ENCODE measurements around the gene PYROXD2.

PYROXD2 gene

DNA sequence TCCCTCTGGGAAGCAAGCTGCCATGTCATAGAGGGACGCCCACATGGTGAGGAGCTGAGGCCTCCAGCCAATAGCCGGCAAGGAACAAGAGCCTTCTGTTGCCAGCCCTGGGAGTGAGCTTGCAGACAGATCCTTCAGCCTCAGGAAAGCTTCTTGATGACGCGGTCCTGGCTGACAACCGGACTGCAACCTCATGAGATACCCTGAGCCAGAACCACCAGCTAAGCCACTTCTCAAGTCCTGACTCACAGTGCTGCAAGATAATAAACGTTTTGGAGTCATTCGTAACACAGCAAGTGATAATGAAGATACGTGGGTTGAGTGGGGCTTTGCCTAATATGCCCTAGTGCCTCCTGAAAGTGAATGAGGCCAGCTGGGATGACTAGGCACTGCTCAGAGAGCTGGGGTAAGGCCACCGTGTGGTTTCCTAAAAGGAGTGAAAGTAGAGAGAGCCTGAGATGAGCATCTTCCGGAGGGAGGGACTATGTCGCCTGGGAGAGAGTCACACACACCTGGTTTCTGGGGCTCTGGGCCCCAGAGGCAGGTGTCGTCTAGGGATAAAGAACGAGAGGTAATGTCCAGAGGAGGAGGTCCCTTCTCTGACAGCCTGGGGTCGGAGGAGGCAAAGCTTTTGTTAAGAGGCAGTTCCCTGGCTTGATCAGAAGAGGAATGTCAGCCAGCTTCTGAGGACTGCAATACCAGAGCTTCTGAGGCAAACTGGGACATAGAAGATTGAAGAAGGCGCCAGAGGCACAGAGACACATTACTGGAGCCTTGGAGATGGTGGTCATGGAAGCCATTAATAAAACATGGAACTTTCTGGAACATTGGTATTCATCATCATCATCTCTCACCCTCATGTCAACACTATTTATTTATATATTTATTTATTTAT lies 53.6 kb downstream of the PYROXD2 start:
- DNase-seq, result peak; percentile 88 to 95
- H3K4me1 ChIP-seq, result peaks cover 0 to 6% (median 3%) of the 10 kb centered on the region in 4 donors
- H3K4me3 ChIP-seq, result peak overlapping the region; percentile 6 to 19
- intact Hi-C loops (cut with DNase I; ENCODE audit: low total_unique reads), result no loop called here
- no peaks in the 10 kb centered on the region for H3K9me3 ChIP-seq
- TF ChIP-seq, protein P1, sequence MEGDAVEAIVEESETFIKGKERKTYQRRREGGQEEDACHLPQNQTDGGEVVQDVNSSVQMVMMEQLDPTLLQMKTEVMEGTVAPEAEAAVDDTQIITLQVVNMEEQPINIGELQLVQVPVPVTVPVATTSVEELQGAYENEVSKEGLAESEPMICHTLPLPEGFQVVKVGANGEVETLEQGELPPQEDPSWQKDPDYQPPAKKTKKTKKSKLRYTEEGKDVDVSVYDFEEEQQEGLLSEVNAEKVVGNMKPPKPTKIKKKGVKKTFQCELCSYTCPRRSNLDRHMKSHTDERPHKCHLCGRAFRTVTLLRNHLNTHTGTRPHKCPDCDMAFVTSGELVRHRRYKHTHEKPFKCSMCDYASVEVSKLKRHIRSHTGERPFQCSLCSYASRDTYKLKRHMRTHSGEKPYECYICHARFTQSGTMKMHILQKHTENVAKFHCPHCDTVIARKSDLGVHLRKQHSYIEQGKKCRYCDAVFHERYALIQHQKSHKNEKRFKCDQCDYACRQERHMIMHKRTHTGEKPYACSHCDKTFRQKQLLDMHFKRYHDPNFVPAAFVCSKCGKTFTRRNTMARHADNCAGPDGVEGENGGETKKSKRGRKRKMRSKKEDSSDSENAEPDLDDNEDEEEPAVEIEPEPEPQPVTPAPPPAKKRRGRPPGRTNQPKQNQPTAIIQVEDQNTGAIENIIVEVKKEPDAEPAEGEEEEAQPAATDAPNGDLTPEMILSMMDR (IDR thresholded peaks at IDR 0.05), result no peak
- peak overlapping the region; percentile 61 to 63 for H3K27ac ChIP-seq
- no peaks in the 10 kb centered on the region for H3K36me3 ChIP-seq
- H3K27me3 ChIP-seq, result no peaks in the 10 kb centered on the region

DNA sequence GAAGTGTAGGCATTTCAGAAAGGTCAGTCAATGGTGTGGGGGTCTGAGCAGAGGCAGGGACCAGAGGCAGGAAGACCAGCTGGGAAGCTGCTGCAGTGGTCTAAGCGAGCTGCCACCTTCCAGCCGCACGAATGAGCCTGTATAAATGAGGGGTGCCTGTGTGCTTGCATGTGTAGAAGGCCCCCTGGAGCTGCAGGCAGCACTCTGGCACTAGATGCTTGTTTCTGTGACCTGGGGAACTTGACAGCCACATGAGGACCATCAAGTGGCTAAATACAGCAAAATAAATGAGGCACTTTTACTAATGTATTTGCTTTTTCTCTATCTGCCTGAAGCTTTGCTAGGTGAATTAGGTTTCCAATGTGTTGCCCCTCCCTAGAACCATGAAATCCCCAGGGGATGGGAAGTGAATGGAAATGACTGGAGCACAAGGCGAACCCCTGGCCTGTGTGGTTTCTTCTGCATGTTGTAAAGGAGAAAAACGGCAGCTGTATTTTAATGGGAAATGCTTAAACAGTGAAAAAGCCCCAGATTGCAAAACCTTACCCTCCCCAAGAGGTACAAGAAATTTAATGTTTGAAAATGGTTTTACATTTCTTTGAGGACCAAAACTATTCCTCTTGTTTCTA lies 57.7 kb downstream of the PYROXD2 start:
- DNase-seq, result no peak
- no peak overlapping the region for H3K27ac ChIP-seq
- H3K27me3 ChIP-seq, result peaks cover 0 to 14% of the 10 kb centered on the region in 2 donors
- H3K36me3 ChIP-seq, result no peaks in the 10 kb centered on the region
- H3K9me3 ChIP-seq, result no peaks in the 10 kb centered on the region
- intact Hi-C loops (cut with DNase I; ENCODE audit: low total_unique reads), result no loop called here
- no peak overlapping the region for H3K4me3 ChIP-seq
- TF ChIP-seq, protein P1 (IDR thresholded peaks at IDR 0.05), result no peak
- peaks cover 0 to 6% (median 3%) of the 10 kb centered on the region in 4 donors for H3K4me1 ChIP-seq

DNA sequence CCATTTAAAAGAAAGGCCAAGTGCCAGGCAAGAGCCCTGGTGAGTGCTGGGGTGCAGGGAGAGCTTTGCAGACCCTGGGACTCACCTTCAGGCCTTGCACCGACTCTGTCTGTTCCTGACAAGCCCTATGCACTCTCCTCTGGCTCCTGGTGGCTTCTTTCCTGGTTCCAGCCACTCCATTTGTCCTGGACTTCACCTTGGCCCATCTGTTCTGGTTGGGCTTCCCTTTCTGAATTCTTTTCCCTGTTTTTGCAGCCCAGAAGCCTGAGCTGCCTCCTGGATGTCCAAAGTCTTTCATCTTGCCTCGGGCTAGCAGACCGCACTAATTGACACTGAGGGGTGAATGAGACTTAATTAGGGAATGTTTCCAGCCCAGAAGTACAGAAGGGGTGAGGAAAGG lies 60.5 kb downstream of the PYROXD2 start:
- intact Hi-C loops (cut with DNase I; ENCODE audit: low total_unique reads), result no loop called here
- DNase-seq, result no peak
- Histone ChIP-seq H3K4me1 (peaks cover 0 to 8% (median 5%) of the 10 kb centered on the region in 4 donors), H3K36me3 (no peaks in the 10 kb centered on the region), H3K9me3 (no peaks in the 10 kb centered on the region), H3K27me3 (peaks cover 0 to 14% of the 10 kb centered on the region in 2 donors), H3K4me3 (no peak overlapping the region), H3K27ac (no peak overlapping the region)
- TF ChIP-seq, protein P1 (IDR thresholded peaks at IDR 0.05), result no peak

DNA sequence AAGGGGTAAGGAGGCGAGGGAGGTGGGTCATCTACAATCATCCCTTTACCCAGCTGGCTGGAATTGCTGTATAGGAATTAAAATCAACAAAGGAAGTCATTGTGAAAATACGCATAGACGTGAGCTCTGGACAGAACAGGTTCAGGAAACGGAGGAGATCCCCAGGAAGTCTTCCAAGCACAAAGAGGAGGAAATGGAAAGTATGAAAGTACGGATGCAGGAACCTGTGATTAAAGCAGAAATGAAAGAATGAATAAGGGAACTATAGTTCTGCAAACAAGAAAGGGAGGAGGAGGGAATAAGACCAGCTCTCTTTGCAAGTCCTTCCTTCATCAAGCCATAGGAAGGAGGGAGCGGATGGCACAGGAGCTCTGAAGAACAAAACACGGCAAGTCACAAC lies 61.8 kb downstream of the PYROXD2 start:
- no peak overlapping the region for H3K4me3 ChIP-seq
- H3K36me3 ChIP-seq, result no peaks in the 10 kb centered on the region
- TF ChIP-seq, protein P1 (IDR thresholded peaks at IDR 0.05), result no peak
- peaks cover 0 to 12% (median 11%) of the 10 kb centered on the region in 4 donors for H3K4me1 ChIP-seq
- H3K27me3 ChIP-seq, result peaks cover 0 to 14% of the 10 kb centered on the region in 2 donors
- no peak overlapping the region for H3K27ac ChIP-seq
- DNase-seq, result no peak
- no peaks in the 10 kb centered on the region for H3K9me3 ChIP-seq
- intact Hi-C loops (cut with DNase I; ENCODE audit: low total_unique reads), result no loop called here

DNA sequence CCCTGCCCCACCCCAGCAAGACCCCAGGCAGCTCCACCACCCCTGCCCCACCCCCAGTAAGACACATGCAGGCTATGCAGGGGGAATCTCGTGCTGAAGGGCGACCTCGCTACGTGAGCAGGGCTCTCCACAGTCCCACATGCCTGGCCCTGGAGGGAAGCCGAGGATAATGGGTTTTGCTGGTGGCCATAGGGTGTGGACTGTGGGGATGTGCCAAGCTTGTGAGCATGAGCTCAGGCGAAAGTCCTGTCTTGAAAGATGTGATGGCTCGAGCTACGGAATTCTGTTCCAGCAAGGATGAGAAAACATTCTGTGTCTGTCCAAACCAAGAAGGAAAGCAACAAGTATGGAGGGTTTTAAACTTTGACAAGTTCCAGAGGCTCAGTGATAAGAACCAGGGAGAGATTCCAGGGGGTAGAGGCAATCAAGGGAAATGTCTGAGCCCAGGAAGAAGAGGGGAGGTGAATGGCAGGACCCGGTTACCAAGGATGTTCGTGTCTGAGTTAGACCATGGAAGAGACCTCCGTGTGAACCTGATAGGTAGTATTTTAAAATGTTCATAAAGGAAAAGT lies 63.1 kb downstream of the PYROXD2 start:
- intact Hi-C loops (cut with DNase I; ENCODE audit: low total_unique reads), result no loop called here
- DNase-seq, result peak in 1 of 2 donors; percentile 47
- TF ChIP-seq, protein P1 (IDR thresholded peaks at IDR 0.05), result no peak
- H3K36me3 ChIP-seq, result no peaks in the 10 kb centered on the region
- H3K9me3 ChIP-seq, result peaks cover 0 to 8% (median 0%) of the 10 kb centered on the region in 3 donors
- no peak overlapping the region for H3K4me3 ChIP-seq
- peaks cover 0 to 12% (median 11%) of the 10 kb centered on the region in 4 donors for H3K4me1 ChIP-seq
- no peak overlapping the region for H3K27ac ChIP-seq
- peaks cover 0 to 14% of the 10 kb centered on the region in 2 donors for H3K27me3 ChIP-seq

Measured in tibial artery (tissue), 4 donors.